ENCODE results near the gene HINT1.

The HINT1 gene

GRCh38 chr5:131109540-131110255, 55.4 kb downstream of the HINT1 start:
- no peak for DNase-seq (ENCODE audit: low read depth in 2 of 2)

Data from stimulated activated CD4-positive, alpha-beta T cell treated with anti-CD3 and anti-CD28 coated beads, Interleukin-1b, Interleukin-23, amount 100 ng/mL, for 1 hour (primary cell).